GM18520 (cell line): ENCODE results near the gene APMAP.

Source experiments
- ATAC-seq: cut with Tn5 transposase; IDR thresholded peaks from one replicate; pipeline ENCODE4 v1.9.1; 2021; ENCODE audit not compliant: unreplicated experiment

APMAP gene

DNA sequence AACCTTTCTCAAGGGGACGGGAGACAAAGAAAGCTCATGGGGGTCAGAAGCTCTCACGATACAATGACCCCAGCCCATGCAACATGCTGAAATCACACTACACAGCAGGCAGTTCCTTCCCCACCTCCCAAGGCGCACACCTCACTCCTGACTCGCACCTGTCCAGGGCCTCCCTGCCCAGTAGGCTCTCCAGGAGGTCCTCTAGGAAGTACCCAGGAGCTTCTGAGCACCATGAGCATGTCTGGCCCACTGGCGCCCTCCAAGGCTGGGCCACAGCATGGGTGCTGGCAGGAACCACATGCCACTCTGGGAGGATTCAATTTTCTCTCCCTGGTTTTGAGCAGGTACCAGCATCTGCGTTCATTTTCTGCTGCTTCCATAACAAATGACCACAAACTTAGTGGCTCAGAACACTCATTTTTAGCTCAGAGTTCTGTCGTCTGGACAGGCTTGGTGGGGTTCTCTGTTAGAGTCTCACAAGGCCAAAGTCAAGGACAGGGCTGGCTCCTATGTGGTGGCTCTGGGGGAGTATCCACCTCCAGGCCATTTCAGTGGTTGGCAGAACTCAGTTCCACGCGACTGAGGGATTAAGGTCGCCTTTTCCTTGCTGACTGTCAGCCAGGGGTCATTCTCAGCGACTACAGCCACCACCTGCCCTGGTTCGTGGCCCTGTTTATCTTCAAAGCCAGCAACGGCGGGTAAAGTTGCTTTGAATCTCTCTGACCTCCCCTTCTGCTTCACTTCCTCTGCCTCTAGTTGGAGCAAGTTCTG, 32.7 kb upstream of the APMAP start:
- no peak for ATAC-seq

DNA sequence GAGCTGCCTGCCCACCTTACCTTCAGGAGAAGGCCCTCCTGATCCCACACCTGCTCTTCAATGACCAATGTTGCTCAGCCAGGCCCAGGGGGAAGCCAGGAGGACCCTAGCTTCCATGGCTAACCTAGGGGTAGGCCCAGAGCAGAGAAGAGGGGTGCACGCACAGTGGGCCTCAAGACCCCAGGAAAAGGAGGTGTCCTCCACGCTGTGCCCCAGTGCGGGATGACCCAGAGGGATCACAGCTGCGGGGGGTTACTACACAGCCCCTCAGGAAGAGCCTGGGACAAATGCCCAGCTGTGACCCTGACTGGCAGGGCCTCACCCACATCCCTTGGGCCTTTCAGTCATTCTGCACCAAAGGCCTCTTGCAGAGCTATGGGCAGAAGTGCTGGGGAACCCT, 31.6 kb upstream of the APMAP start:
- no peak for ATAC-seq

GRCh38 chr20:25023356-25023755, 30.8 kb upstream of the APMAP start:
- no peak for ATAC-seq

GRCh38 chr20:25022680-25023079, 30.1 kb upstream of the APMAP start:
- no peak for ATAC-seq

DNA sequence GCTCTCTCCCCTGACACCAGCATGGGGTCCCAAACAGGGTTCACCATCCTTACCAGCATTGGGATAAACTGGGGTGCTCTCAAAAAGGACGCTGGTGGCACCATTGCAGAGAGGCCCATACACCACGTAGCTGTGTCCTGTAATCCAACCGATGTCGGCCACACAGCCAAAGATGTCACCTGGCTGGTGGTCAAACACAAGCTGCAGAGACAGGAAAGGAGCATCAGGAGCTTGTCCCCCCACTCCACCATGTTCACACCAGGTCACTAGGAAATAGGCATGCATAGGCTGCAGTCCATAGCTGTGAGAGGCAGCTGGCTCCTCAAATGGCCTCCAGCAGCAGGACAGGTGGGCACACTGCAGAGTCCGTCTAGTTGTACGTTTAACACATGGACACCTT, 28.8 kb upstream of the APMAP start:
- ATAC-seq, result no peak

DNA sequence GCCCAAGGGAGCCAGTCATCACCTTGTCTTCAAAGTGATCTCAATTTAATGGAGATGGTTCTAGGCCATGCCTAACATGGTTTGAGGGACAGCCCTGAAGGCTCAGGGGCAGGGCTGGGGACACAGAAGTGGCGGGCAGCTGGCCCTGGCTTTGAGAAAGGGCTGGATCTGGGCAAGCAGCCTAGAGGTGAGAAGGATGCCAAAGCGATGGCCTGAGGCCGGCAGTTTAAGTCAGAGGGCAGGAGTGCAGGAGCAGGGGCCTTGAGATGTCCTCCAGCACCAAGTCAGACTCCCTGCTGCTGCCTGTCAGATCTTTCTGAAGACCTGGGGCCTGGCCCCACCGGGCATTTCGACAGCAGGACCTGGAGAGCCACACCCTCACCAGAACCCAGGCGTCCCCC, 28.4 kb upstream of the APMAP start:
- ATAC-seq, result no peak

DNA sequence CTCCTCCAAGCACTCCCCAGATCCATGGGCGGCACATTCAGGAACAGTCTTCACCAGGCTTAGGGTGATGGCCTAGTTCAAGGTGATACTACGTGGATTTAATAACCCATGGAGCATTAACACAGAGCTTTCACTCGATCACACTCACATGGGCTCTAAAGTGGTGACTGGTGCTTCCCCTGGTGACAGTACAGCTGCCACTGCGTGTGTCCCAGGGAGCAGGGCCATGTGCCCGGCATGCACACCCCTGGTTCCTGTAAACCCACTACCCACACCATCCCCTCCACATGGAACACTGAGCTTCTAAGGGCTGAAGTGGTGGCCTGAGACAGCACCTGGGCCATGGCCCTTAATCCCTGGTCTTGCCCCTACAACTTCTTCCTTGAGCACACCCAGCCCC, 27.8 kb upstream of the APMAP start:
- ATAC-seq, result no peak

GRCh38 chr20:25019381-25020155, 27.0 kb upstream of the APMAP start:
- ATAC-seq, result no peak

DNA sequence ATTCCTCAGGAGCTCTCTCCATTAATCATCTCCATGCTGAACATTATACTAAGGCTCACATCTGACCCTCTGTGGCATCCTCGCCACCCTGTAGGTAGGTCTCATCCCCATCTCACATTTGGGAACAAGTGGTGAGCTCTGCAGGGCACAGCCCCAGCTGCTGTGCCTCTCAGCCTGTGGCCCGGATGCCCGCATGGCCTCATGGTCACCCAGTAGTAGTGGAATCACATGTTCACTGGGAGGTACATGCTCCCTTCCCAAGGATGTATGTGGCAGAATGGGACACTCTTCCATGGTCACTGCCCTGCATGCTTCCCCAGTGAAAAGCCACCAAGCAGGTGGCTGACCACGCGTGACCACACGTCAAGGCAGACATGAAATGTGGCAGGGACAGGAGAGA, 26.3 kb upstream of the APMAP start:
- no peak for ATAC-seq

DNA sequence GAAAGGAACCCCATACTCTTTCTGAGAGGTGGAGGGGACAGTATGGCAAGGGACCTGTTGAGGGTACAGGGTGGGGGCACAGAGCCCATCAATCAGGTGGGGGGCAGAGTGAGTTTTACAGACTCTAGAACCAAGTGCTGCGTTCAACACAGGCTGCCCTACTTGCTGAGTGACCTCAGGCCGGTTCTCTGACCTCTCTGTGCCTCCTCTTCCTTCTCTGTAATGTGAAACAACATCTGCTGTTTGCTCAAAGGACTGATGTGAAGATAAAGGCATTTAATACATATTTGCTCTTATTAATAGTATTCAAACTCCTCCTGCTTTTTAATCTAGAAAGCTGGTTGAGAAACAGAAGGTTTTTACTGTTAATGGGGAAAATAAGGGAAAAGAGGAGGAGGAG, 25.9 kb upstream of the APMAP start:
- ATAC-seq, result no peak

- no peak for ATAC-seq
Measured at GRCh38 chr20:25017257-25017803, 24.8 kb upstream of the APMAP start.

GRCh38 chr20:25016471-25016870, 23.9 kb upstream of the APMAP start:
- no peak for ATAC-seq

DNA sequence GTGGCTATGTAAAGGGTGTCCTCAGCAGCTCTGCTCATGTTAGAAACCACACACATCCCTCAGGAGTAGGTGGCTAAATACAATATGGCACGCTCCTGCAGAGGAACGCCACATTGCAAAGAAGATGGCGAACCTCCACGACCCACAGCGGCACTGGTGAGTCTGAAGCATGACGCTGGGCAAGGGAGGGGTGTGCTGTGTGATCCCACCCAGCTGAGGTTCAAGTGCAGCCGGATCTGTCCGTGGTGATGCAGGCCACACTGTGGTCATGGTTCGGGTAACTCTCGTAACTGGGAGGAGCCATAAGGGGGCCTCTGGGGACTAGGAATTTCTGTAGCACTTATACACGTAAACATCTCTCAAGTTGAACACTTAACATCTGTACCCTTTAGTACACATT, 23.4 kb upstream of the APMAP start:
- no peak for ATAC-seq

GRCh38 chr20:25014816-25015215, 22.3 kb upstream of the APMAP start:
- no peak for ATAC-seq

DNA sequence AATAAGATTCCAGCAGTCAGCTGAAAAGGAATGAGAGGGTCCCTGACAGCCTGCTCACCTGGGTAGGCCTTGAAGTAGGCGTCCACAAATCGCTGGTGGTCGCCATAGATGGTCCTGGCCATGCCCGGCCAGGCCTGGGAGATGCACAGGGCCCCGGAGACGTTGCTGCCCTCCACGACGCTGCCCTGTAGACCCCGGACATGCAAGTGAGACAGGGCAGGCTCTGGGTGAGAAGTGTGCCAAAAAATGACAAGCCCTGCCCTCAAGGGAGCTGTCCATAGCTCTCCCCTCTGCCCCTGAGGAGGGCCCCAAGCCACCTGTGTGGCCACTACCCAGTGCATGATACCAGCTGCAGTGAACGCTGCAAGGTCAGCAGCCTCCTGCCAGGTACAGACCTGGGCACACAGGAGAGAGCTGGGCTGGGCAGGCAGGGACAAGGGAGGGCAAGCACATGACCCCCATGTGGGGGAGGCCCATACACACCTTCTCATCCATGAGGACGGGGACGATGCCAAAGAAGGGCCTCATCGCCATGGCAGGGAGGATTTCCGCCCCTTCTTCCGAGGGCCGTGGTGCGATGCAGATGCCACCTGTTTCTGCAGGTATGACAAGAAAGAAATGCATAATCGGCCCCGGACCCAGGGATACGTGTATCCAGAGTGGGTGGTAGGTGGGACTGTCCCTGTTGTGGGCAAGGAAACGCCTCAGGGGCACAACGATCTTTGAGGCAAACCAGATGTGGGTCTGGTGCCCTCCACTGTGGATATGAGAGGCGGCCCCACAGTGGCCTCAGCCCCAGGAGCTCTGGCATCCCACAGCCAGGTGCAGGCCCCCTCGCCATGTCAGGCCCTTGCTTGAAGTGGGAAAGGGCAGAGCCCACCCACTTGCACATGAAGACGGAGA, 21.2 kb upstream of the APMAP start:
- no peak for ATAC-seq

DNA sequence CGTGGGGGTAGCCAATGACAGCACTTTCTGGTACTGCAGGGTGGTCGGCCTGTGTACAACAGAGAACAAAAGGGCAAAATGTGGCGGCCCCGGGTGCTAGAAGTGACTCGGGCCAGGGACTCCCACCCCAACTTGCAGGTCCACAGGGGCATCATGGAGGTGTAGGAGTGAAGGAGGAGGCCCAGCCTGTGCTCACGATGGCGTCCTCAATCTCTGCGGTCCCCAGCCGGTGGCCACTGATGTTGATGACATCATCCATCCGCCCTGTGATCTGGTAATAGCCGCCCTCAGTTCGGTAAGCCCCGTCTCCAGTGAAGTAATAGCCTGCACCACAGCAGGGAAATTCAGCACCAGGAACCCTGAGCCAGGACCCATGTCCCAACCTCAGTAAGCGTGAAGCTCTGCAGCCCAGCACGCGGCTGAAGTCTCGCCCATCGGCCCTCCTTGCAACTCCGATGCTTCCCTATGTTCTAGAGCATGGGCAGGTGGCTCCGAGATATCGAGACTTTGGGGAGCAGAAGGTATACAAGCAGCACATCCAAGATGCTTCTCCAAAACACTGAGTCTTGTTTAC, 20.2 kb upstream of the APMAP start:
- no peak for ATAC-seq

DNA sequence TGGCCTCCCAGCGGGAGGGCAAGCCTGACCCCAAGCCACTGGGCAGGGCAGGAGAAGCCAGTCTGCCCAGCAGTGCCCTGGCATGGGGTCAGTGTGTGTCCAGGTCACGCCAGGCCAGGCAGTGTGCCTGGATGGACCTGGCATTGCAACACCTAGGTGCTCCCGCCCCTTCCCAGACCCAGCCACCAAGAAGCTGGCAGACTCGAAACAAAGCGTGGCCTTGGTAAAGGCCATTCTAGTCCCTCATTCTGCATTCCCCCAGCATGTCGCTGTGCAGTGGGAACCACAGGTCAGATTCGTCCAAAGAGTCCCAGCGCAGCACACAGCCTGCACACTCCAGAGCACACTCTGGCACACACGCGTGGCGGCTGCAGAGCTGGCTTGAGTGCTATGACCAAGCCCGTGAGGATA, 19.3 kb upstream of the APMAP start:
- no peak for ATAC-seq

GRCh38 chr20:25011261-25011660, 18.7 kb upstream of the APMAP start:
- ATAC-seq, result no peak

DNA sequence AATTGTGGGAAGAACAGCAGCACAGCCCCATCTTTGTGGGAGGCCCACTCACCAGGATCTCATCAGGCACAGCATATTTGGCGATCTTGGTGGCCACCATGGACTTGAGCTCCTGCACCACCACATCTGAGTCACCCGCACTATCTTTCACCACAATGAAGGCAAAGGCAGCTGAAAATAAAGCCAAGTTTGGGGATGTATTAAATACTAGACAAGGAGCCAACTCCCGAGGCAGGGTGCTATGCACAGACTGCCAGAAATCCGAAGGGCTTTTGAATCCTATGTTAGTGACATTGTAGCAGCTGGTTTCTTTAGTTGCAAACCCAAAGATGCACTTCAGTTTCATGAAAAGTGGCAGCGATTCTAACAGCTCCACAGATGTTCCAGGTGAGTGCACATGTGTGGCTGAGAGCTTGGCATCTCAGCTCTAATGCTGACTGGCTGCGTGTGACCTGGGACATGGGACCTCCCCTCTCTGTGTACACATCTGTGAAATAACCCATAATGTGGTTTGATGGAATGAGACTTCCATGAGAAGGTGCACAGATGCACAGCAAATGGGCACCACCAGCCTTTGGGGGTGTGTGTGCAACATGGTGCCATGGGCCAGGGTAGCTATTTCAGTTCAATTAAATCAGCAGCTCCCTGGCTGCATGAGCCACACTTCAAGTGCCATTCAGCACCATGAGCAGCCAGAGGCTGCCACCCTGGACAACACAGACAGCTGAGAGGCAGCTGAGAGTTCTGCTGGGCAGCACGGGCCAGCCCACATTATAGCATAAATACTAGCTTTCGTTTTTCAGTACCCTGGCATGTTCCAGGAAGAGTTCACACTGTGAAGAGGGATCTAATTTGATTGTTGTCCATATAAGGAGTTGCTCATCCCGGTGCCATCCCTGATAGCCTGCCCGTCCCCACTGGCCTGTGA, 16.9 kb upstream of the APMAP start:
- no peak for ATAC-seq
